HepG2 (cell line): ENCODE results near the gene ZFP69. TPM values are rescaled to one million over a fixed set of nuclear protein-coding genes. Genes with fewer than 3 reads are reported as not detected.

Experiments used
- FOXJ3 ChIP-seq: sonication (generic); formaldehyde crosslinking; IDR thresholded peaks from 2 replicates; pipeline ENCODE4 v1.4.0; 2020; ENCODE audit warnings: missing genetic modification reagents, mild to moderate bottlenecking, borderline replicate concordance
- HDAC2 ChIP-seq: sonication (generic); formaldehyde crosslinking; IDR thresholded peaks from 2 replicates; pipeline ENCODE4 v1.4.0; 2020; ENCODE audit warnings: missing genetic modification reagents
- MEIS1 ChIP-seq: sonication (generic); formaldehyde crosslinking; IDR thresholded peaks from 2 replicates; pipeline ENCODE4 v1.9.0; 2021; ENCODE audit warnings: mild to moderate bottlenecking, missing genetic modification reagents, moderate library complexity, borderline replicate concordance
- MTF1 ChIP-seq: sonication (generic); formaldehyde crosslinking; IDR thresholded peaks from 2 replicates; pipeline ENCODE4 v1.5.0; 2020; ENCODE audit warnings: missing genetic modification reagents
- NFE2L1 ChIP-seq: sonication (generic); formaldehyde crosslinking; IDR thresholded peaks from 2 replicates; pipeline ENCODE4 v1.4.0; 2020; ENCODE audit warnings: missing genetic modification reagents, mild to moderate bottlenecking, borderline replicate concordance
- PLRG1 ChIP-seq: fragments of 450-650 bp; conservative IDR thresholded peaks from 2 replicates; pipeline ENCODE4 v1.6.1; 2016
- TEAD3 ChIP-seq: optimal IDR thresholded peaks from 2 replicates; pipeline ENCODE3; 2016; ENCODE audit warnings: borderline replicate concordance
- ZFP36L1 ChIP-seq: sonication (generic); formaldehyde crosslinking; IDR thresholded peaks from 2 replicates; pipeline ENCODE4 v1.8.0; 2022; ENCODE audit warnings: mild to moderate bottlenecking, missing genetic modification reagents, moderate library complexity
- ZKSCAN8 ChIP-seq: IDR thresholded peaks from 2 replicates; pipeline ENCODE4 v1.6.1; 2016; ENCODE audit warnings: borderline replicate concordance, missing genetic modification reagents, missing compliant biosample characterization
- ZNF260 ChIP-seq: sonication (generic); formaldehyde crosslinking; IDR thresholded peaks from 2 replicates; pipeline ENCODE4 v1.4.0; 2020; ENCODE audit warnings: missing genetic modification reagents, low read depth, mild to moderate bottlenecking, borderline replicate concordance
- ZNF503 ChIP-seq: sonication (generic); formaldehyde crosslinking; IDR thresholded peaks from 2 replicates; pipeline ENCODE4 v1.4.0; 2020; ENCODE audit warnings: missing genetic modification reagents
- ZNF546 ChIP-seq: sonication (generic); formaldehyde crosslinking; conservative IDR thresholded peaks from 2 replicates; pipeline ENCODE4 v1.8.1; 2023; ENCODE audit warnings: mild to moderate bottlenecking, missing genetic modification reagents
- ZNF556 ChIP-seq: sonication (generic); formaldehyde crosslinking; IDR thresholded peaks from 2 replicates; pipeline ENCODE4 v1.4.0; 2020; ENCODE audit warnings: mild to moderate bottlenecking, missing genetic modification reagents, borderline replicate concordance
- ZZZ3 ChIP-seq: sonication (generic); formaldehyde crosslinking; IDR thresholded peaks from 2 replicates; pipeline ENCODE4 v1.4.0; 2020; ENCODE audit warnings: missing genetic modification reagents, mild to moderate bottlenecking, borderline replicate concordance
- polyA plus RNA-seq, 8 experiments: library from polyadenylated mRNA; depleted of rRNA in 3 of 8; stranded (reverse) in 7 of 8; unstranded in 1 of 8; fragments of >200 nt; fragmentation: Illumina TruSeq in 4 of 8; extraction: Trizol in 4 of 8; gene quantifications; 2 replicates each; pipeline versions ENCODE4 v1.2.1 to v1.2.3, GENCODE V29; 2011 to 2016; ENCODE audit warnings: low read depth in 4 of 8, missing spikeins in 1 of 8, mixed read lengths in 1 of 8; ENCODE audit not compliant: insufficient read depth in 1 of 8
- total RNA-seq, 5 experiments: library from RNA; depleted of rRNA; stranded (reverse); fragments of >200 nt; fragmentation: Illumina TruSeq; extraction: Trizol; gene quantifications; 2 replicates each; pipeline ENCODE4 v1.2.3, GENCODE V29; 2016; ENCODE audit warnings: low read depth in 1 of 5
- TF ChIP-seq, protein P1 (sequence below): sonication (generic); formaldehyde crosslinking; IDR thresholded peaks from 2 replicates; pipeline ENCODE4 v1.5.0; 2020; ENCODE audit warnings: mild to moderate bottlenecking, missing genetic modification reagents, borderline replicate concordance
- TF ChIP-seq, protein P2 (sequence below): sonication (generic); formaldehyde crosslinking; IDR thresholded peaks from 2 replicates; pipeline ENCODE4 v1.4.0; 2020; ENCODE audit warnings: mild to moderate bottlenecking, low read depth, missing genetic modification reagents
- TF ChIP-seq, protein P3 (sequence below): sonication (generic); formaldehyde crosslinking; IDR thresholded peaks from 2 replicates; pipeline ENCODE4 v1.4.0; 2020; ENCODE audit warnings: missing genetic modification reagents, low read depth, mild to moderate bottlenecking, borderline replicate concordance
- TF ChIP-seq, protein P4 (sequence below): sonication (generic); formaldehyde crosslinking; IDR thresholded peaks from 2 replicates; pipeline ENCODE4 v1.4.0; 2020; ENCODE audit warnings: missing genetic modification reagents, borderline replicate concordance

The ZFP69 gene
- total and polyA plus RNA-seq, 2 of the 13 experiments (the other 11 are each of a cell fraction or from before 2014, with no cell fraction given) = 2.6 to 5.6 TPM

DNA sequence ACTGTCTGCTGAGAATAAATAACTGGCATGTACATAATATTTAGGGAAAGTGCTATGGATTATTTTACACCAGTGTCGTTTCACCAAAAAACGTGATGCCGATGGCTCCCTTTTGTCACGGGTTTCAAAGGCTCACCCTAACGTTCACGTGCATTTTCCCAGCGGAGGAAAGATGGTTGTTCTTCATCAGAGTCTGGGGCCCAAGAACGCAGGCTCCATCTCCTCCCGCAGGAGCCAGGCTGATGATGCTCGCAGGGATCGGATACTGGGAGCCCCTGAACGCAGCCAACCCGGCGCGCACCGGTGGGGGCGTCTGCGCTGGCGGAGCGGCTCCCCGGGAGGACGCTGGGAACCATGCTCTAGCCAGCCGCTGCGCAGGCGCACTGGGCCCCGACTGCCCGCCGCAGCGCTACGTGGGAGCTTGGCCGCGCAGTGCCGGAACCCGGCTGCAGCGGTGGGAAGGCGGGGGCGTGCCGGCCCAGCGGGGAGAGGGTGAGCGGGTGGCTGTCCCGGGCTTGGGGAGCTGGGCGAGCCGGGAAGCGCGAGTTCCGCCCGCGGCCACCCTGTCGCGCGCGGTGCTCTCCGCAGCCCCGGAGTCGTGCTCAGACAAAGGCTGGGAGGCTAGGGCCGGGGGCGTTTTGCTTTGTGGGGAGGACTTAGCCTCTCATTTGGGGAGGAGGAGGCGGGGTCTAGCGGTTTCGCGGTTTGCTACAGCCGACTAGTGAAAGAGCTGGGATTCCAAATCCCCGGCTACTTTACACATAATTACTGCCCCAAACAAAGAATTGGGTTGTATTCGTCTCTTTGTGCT, 27.2 kb upstream of the ZFP69 start, which contains the start of gene ZFP69B (continued):
- peak; percentile 87; the same call in 1 of the 2 replicates for TF ChIP-seq ZFP36L1 (CRISPR knock-in tag)
- no peak for TF ChIP-seq PLRG1
- TF ChIP-seq ZNF260 = no peak
- peak; percentile 64 for TF ChIP-seq HDAC2
- TF ChIP-seq ZNF503 (CRISPR knock-in tag) = no peak
- TF ChIP-seq ZZZ3 (CRISPR knock-in tag) = 0 out of 2 replicates have a peak, but pooled peaks have one; percentile 58
- TF ChIP-seq ZKSCAN8 (CRISPR knock-in tag) = no peak
- no peak for TF ChIP-seq ZNF546 (CRISPR knock-in tag)
- TF ChIP-seq, protein P1, sequence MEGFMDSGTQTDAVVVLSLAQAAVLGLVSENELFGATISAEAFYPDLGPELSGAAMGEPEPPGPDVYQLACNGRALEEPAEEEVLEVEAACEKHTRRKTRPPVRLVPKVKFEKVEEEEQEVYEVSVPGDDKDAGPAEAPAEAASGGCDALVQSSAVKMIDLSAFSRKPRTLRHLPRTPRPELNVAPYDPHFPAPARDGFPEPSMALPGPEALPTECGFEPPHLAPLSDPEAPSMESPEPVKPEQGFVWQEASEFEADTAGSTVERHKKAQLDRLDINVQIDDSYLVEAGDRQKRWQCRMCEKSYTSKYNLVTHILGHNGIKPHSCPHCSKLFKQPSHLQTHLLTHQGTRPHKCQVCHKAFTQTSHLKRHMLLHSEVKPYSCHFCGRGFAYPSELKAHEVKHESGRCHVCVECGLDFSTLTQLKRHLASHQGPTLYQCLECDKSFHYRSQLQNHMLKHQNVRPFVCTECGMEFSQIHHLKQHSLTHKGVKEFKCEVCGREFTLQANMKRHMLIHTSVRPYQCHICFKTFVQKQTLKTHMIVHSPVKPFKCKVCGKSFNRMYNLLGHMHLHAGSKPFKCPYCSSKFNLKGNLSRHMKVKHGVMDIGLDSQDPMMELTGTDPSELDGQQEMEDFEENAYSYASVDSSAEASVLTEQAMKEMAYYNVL (CRISPR knock-in tag) = peak; percentile 38; the same call in 1 of the 2 replicates
- TF ChIP-seq, protein P2, sequence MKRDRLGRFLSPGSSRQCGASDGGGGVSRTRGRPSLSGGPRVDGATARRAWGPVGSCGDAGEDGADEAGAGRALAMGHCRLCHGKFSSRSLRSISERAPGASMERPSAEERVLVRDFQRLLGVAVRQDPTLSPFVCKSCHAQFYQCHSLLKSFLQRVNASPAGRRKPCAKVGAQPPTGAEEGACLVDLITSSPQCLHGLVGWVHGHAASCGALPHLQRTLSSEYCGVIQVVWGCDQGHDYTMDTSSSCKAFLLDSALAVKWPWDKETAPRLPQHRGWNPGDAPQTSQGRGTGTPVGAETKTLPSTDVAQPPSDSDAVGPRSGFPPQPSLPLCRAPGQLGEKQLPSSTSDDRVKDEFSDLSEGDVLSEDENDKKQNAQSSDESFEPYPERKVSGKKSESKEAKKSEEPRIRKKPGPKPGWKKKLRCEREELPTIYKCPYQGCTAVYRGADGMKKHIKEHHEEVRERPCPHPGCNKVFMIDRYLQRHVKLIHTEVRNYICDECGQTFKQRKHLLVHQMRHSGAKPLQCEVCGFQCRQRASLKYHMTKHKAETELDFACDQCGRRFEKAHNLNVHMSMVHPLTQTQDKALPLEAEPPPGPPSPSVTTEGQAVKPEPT (CRISPR knock-in tag) = peak; percentile 79; the same call in 1 of the 2 replicates
- no peak for TF ChIP-seq ZNF556 (CRISPR knock-in tag)
- TF ChIP-seq MEIS1 (CRISPR knock-in tag) = no peak
- TF ChIP-seq, protein P3, sequence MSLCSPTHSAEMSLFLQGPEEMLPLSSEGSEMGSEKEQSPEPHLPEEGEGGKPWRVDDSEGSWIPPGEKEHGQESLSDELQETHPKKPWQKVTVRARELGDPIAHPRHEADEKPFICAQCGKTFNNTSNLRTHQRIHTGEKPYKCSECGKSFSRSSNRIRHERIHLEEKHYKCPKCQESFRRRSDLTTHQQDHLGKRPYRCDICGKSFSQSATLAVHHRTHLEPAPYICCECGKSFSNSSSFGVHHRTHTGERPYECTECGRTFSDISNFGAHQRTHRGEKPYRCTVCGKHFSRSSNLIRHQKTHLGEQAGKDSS = 0 out of 2 replicates have a peak, but pooled peaks have one; percentile 68
- TF ChIP-seq MTF1 = no peak
- no peak for TF ChIP-seq TEAD3 (CRISPR knock-in tag)
- no peak for TF ChIP-seq FOXJ3 (CRISPR knock-in tag)
- TF ChIP-seq NFE2L1 = no peak
- TF ChIP-seq, protein P4, sequence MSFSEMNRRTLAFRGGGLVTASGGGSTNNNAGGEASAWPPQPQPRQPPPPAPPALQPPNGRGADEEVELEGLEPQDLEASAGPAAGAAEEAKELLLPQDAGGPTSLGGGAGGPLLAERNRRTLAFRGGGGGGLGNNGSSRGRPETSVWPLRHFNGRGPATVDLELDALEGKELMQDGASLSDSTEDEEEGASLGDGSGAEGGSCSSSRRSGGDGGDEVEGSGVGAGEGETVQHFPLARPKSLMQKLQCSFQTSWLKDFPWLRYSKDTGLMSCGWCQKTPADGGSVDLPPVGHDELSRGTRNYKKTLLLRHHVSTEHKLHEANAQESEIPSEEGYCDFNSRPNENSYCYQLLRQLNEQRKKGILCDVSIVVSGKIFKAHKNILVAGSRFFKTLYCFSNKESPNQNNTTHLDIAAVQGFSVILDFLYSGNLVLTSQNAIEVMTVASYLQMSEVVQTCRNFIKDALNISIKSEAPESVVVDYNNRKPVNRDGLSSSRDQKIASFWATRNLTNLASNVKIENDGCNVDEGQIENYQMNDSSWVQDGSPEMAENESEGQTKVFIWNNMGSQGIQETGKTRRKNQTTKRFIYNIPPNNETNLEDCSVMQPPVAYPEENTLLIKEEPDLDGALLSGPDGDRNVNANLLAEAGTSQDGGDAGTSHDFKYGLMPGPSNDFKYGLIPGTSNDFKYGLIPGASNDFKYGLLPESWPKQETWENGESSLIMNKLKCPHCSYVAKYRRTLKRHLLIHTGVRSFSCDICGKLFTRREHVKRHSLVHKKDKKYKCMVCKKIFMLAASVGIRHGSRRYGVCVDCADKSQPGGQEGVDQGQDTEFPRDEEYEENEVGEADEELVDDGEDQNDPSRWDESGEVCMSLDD = no peak
